ENCODE measurements around the gene POLR3B. TPM values are rescaled to one million over a fixed set of nuclear protein-coding genes. Genes with fewer than 3 reads are reported as not detected.

The POLR3B gene
- total and polyA plus RNA-seq, 9 of the 15 experiments (the other 6 are each of a cell fraction or from before 2014, with no cell fraction given) = 7.6 to 17.9 (median 14.4) TPM

GRCh38 chr12:106360400-106360994 lies 2.9 kb downstream of the POLR3B start:
- Histone ChIP-seq H2AFZ (ENCODE audit: low read depth, low read length) (no peak overlapping the region), H3K9me1 (ENCODE audit: control insufficient read depth, insufficient read depth, low read length) (no peaks in the 10 kb centered on the region), H3K27me3 (ENCODE audit: control insufficient read depth in 2 of 2, insufficient read depth in 2 of 2, low read length in 2 of 2) (no peaks in the 10 kb centered on the region), H4K20me1 (replicated peaks; ENCODE audit: control insufficient read depth, insufficient read depth, low read length) (no peaks in the 10 kb centered on the region), H3K4me3 (no peak overlapping the region), H3K9ac (ENCODE audit: insufficient read depth in 1 of 2, low read depth in 2 of 2, low read length in 2 of 2) (no peak overlapping the region), H3K36me3 (ENCODE audit: control insufficient read depth, insufficient read depth, low read length) (peaks cover 9% of the 10 kb centered on the region; the same call in 1 of the 3 replicates), H3K4me2 (ENCODE audit: insufficient read depth, low read length) (no peak overlapping the region), H3K9me3 (replicated peaks; ENCODE audit: control insufficient read depth, insufficient read depth, low read depth, low read length) (no peaks in the 10 kb centered on the region), H3K79me2 (ENCODE audit: control insufficient read depth, insufficient read depth, low read length) (peaks cover 39% of the 10 kb centered on the region), H3K27ac (ENCODE audit: extremely low read depth, low read depth, low read length) (no peak overlapping the region), H3K4me1 (replicated peaks in 1 of 2; ENCODE audit: control insufficient read depth in 2 of 2, insufficient read depth in 2 of 2, low read length in 2 of 2) (peaks cover 14 to 15% of the 10 kb centered on the region in 2 experiments; a peak in 4 of 5 replicates)
- intact Hi-C loops (cut with micrococcal nuclease) = no loop called here
- no peak for ATAC-seq
- in situ Hi-C loops (cut with MboI) = no loop called here
- no peak for DNase-seq (ENCODE audit: extremely low read depth in 1 of 4, low spot score in 3 of 4)
- ChIA-PET CTCF (ENCODE audit: low intra/inter-chr PET ratio) (no interaction called here), POLR2A (interaction anchor here (0.5 kb wide), 1 partner anchor 651 kb away, joined by 3 read pairs; no protein-coding TSS in a partner anchor)
- 87% methylated on average over 4 of the region's 5 CpGs for WGBS (ENCODE audit: insufficient coverage, low coverage, missing lambda C conversion rate)
- no TSS peak for BruUV-seq (replicated peaks)
- no peak for FAIRE-seq
- TF ChIP-seq HOXB6 (CRISPR knock-in tag; IDR thresholded peaks at IDR 0.05; ENCODE audit: borderline replicate concordance) (no peak), ZNF398 (CRISPR knock-in tag; IDR thresholded peaks at IDR 0.05) (no peak), TEAD4 (IDR thresholded peaks at IDR 0.05; ENCODE audit: low read length) (no peak), TEAD4 (CRISPR knock-in tag; IDR thresholded peaks at IDR 0.05; ENCODE audit: borderline replicate concordance) (no peak), DPF2 (IDR thresholded peaks at IDR 0.05) (no peak), PRDM10 (IDR thresholded peaks at IDR 0.05; ENCODE audit: partially characterized antibody) (no peak), NRF1 (conservative IDR thresholded peaks at IDR 0.05 in 1 of 2, IDR thresholded peaks at IDR 0.05 in 1 of 2) (no peak), TGIF2 (CRISPR knock-in tag; IDR thresholded peaks at IDR 0.05) (no peak), ELF4 (CRISPR knock-in tag; IDR thresholded peaks at IDR 0.05) (no peak), RB1 (IDR thresholded peaks at IDR 0.05; ENCODE audit: low read depth) (no peak), CBX8 (IDR thresholded peaks at IDR 0.05; ENCODE audit: borderline replicate concordance, extremely low read depth, low read depth, low read length, poor library complexity, severe bottlenecking) (no peak), ZFP30 (CRISPR knock-in tag; IDR thresholded peaks at IDR 0.05; ENCODE audit: borderline replicate concordance) (no peak), ZNF232 (CRISPR knock-in tag; IDR thresholded peaks at IDR 0.05) (no peak), HSF4 (CRISPR knock-in tag; IDR thresholded peaks at IDR 0.05; ENCODE audit: borderline replicate concordance) (no peak), ZNF445 (CRISPR knock-in tag; IDR thresholded peaks at IDR 0.05; ENCODE audit: low read depth) (no peak), PTRF (tag; IDR thresholded peaks at IDR 0.05) (no peak), STAT5B (CRISPR knock-in tag; IDR thresholded peaks at IDR 0.05) (no peak), ZNF696 (CRISPR knock-in tag; conservative IDR thresholded peaks at IDR 0.05) (no peak), EZH2 (IDR thresholded peaks at IDR 0.05; ENCODE audit: borderline replicate concordance, low read depth, low read length) (no peak)

Data from K562 (cell line).